Activated CD8-positive, alpha-beta memory T cell treated with anti-CD3 and anti-CD28 coated beads, Interleukin-2, amount 50 U/mL, for 1 hour (primary cell): ENCODE data around the gene SDC3.

Experiments used
- DNase-seq: peaks from one replicate; pipeline ENCODE4 v3.0.0-alpha.2; 2020; ENCODE audit errors: extremely low read depth

Gene SDC3

DNA sequence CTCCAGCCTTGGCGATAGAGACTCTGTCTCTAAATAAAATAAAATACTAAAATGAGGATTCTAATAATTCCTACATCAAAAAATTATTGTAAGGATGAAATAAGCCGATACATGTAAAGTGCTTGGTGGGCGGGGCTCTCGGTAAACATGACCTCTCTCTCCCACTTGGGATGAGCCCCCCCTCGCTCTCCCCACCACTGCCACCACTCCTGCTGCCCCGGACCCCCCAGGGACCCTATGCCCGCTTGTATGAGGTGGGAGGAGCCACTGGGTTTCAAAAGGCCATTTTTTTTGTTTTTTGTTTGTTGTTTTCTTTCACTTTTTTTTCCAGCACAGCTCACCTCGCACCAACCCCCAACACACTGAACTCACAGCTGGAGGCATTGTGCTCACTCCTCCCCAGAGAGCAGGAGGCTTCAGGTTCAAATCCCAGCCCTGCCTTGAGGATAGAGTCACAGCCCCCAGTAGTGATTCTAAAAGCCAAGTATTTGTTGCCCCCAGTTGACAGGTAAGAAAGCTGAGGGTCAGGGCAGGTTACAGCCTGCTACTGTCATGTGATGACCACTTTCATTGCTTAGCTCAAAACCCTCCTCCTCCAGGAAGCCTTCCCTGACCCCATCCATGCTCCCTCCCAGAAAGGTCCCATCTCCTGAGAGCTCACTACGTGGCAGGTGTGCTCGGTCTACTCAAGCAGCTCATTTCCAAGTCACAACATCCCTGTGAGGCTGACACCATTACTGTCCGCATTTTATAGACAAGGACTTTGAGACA is 4.2 kb downstream of the SDC3 start:
- no peak for DNase-seq

DNA sequence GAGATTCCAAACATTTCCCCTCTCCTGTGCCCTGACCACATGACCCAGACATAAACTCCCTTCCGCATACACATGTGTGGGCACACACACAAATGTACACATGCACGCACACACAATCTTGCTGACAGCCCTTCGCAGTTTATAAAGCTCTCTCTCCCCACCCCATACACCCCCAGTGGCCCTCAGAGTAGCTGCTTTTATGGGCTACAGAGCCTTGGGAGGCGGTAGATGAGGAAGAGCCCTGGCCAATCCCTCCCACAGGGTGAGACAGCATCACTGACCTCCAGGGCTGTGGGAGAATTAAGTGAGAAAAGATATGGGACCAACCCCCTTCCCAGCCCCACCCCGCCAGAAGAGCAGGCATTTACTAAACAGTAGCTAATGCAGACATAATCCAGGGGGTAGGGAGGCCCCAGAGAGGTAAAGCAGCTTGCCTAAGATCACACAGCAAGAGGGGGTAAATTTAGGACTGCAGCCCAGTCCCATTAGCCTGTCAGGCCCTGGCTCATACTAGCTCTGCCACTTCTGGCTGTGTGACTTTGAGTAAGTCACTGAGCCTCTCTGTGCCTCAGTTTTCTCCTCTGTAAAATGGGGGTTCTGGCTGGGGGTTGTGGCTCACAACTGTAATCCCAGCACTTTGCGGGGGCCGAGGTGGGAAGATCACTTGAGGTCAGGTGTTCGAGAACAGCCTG is 5.1 kb downstream of the SDC3 start:
- DNase-seq, result no peak

DNA sequence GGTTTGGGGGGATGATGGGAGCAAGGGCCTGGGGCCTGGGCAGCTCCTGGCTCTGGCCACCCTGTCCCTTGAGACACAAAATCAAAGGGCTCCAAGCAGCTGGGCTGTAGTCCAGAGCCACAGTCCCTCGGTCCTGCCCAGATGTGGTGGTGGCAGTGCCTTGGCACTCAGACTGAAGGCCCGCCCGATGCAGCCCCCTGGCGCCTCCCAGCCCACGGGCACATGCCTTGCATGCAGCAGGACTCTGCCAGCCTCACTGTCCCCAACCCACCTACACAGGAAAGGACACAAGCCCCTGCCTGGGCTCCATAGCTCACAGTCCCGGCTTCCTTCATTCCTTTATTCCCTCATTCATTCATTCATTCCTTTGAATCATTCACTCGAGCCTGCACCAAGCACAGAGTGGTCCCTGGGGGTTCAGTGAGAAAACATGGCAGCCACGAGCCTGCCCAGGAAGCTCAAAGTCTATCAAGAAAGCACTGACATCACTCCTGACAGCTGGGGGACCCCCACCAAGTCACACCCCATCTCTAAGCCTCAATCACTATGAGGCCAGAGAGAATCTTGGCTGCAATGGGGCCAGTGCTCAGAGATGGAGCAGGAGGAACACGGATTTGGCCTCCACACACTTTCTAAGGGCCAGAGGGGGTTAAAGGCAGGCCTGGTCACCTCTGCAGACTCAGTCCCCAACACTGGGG is 5.8 kb downstream of the SDC3 start:
- no peak for DNase-seq

DNA sequence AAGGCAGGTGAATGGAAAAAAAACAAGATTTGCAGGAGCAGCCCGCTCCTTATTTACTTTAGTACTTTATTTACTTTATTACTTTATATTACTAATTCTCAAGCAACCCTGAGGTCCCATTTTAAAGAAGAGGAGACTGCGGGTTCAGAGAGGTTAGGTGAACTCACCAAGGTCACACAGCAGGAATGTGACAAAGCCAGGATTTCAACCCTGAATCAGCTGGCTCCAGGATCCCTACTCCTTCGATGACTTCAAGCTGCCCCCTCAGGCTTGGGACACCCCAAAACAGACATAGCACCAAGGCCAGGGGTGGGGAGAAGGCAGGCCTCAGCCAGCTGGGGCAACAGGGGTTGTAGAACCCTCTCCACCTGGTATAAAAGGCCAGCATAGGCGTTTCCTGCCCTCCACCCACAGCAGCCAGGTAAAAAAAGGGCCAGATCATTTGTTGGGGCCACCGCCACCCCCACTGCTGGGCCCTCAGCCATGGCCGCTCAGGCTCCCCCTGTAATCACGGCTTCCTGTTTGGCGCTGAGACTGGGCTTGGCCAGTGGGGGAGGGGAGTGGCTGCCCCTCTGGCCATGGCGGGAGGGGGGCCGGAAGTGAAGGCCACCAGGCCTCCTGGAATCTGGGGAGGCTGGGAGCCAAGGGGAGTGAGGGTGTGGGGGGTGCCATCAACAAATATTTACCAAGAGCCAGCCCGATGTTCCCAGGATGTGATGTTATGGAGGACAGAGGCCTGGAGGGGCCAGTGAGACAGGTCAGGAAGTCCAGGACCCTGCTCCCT is 6.6 kb downstream of the SDC3 start:
- no peak for DNase-seq

DNA sequence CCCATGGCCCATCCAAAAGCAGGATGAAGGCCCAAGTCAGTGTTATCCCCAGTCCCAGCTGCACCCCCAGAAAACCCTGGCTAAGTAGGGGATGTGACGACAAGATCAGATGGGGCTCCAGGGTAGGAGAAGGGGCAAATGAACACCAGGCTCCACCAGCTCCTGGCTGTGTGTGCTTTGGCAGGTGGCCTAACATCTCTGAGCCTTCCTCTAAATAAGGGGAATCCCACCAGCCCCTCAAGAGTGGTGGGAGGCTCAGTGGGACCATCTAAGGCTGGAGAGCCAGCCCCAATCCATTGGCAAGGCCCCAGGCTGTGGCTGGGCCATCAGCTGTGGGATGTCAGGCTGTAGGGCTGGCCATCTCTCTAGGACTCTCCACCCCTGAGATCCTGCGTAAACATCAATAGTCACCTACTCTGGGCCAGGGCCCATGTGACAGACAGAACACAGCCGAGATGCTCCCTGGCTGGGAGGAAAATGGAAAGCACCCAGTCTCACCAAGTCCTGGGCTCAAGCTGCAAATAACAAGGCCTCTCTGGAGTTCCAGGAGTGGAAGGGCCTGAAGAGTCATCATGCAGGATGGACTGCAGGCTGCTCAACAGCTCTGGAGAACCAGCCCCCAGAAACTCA is 7.5 kb downstream of the SDC3 start:
- no peak for DNase-seq

DNA sequence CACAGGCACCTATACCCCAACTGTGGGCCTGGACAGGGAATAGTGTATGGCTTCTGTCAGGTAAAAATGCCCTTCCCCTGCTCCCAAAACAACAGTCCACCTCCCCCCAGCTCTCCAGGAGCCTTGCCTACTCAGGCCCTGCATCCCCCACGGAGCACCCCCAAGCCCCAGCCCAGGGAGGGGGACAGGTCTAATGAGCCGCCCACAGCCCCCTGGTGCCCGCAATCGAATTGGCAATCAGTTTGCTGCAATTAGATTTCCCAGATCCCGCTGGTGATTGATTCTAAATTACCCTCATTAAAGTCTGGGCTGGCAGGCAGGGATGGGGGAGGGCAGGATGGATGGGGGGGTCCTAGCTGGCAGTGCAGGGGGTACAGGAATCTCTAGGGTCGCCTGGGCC is 8.1 kb downstream of the SDC3 start:
- no peak for DNase-seq

DNA sequence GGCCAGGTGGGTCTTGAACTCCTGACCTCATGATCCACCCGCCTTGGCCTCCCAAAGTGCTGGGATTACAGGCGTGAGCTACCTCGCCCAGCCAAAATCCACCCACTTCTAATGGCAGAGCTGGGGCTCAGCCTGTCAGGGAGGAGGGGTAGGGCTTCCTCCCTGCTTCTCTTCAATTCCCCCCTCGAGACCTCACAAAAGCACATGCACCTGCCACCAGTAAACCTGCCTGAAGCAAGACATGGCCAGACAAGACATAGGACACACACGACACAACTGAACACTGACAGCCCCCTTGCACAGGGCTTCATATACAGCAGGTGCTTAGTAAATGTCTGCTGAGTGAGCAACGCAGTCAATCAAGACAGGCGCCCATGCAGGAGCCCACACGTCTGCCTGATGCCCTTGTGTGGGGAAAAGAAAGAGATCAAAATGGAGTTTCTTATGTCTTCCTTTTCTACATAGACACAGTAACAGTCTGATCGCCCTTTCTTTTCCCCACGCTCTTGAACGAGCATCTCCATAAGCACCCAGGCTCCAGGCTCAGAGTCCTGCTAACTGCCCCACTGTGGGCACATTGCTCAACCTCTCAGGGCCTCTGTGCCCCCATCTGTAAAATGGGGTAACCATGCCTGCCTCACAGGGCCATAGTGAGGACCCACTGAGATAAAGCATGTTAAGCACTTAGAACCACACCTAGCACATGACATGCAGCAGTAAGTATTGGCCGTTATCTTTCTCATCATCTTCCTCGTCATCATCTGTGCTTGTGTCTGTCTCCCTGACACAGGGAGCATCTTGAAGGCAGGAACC is 8.8 kb downstream of the SDC3 start:
- no peak for DNase-seq

DNA sequence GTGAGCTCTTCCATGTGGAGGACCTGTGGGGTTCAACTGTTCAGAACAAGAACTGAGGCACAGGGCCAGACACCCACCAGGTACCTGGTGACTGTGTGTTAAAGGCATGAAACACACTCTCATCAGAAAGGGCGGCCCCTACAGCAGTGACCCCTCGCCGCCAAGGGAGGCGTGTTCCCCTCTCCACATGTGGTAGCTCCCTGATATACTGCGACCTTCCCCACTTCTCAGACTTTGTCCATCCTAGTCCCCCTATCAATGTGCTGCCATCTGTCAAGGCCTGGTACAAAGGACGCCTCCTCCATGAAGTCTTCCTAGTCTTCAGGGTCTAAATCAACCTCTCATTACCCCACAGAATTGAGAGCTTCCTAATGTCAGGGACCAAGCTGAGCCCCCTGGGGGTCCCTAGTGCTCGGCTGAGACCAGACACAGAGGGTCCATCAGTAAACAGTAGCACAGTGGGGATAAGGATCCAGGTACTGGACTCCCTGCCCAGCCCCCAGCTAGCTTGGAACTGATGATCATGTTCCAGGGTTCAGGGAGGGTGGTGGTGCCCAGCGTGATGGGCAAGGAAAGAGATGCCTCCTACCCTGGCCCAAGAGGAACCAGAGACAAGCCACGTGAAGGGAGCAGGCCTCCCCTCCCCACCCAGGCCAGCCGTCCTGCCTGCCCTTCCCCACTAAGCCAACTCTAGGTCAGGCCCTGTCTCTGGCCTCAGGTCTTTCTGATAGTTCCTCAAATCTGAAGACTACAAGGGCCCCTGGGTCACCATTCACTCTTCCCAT is 10.3 kb downstream of the SDC3 start:
- no peak for DNase-seq

DNA sequence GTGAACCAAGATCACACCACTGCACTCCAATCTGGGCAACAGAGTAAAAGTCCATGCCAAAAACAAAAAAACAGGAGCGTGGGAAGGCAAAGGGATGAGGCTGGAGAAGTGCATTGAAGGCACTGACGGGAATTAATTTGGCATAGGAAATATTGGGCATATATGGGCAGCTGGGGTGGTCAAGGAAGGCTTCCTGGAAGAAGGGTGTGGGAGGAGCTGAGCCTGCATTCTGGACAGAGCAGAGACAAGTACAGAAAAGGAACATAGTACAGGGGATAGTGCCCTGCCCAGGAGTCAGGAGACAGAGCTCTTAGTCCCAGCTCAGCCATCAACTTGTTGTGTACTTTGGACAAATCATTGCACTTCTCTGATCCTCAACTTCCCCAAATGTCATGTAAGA is 11.7 kb downstream of the SDC3 start:
- DNase-seq, result no peak

DNA sequence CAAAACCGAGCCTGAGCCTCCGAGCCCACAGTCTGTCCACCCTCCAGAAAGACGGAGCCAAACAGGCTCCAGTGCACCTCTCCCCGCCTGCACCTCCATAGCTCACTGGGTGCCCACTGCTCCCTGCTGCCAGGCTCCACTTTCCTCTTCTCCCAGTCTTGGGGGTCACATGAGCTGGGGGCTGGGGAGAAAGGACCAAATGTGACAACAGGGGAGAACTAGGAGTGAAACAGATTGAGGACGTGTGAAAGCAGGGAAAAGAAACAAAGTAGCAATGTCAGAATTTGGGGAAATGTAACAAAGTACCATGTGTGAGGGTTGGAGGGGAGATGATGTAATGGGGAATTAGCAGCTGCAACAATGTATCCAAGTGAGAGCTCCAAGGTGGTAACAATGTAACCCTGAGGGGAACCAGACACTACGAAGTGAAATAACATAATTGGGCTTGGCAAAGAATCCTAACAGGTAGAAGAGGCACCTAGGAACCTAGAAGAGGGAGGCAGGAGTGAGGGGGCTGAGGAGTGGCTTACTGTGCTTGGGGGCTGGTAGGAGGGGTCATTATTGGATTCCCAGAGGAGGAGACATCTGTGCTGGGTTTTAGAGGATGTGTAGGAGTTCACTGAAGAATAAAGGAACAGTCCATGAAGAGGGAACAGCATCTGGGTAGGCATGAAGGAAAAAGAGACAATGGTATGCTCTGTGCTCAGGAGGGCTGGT is 12.5 kb downstream of the SDC3 start:
- no peak for DNase-seq

DNA sequence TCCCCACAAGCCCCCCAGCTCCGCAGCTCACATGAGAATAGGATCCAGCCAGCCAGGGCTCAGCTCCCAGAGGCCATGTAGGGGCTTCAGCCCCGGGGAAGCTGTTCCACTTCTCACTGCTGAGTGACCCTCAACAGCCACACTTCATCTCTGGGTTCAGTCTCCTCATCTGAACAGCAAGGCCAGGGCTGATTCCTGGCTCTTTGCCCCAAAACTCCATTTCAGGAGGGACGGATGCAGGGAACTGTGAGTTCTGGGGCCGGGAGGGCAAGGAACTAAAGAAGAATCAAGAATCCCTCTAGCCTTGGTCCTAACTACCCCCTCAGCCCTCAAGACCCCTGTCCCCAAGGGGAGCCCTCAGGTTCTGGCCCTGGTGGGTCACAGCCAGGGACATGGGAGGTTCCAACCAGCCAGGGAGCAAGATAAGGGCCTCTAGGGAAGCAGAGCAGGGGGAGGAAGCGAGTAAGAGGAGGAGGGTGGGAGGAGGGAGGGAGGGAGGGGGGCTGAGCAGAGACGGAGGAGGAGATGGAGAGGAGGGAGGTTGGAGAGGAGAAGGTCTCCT is 13.1 kb downstream of the SDC3 start:
- DNase-seq, result no peak

DNA sequence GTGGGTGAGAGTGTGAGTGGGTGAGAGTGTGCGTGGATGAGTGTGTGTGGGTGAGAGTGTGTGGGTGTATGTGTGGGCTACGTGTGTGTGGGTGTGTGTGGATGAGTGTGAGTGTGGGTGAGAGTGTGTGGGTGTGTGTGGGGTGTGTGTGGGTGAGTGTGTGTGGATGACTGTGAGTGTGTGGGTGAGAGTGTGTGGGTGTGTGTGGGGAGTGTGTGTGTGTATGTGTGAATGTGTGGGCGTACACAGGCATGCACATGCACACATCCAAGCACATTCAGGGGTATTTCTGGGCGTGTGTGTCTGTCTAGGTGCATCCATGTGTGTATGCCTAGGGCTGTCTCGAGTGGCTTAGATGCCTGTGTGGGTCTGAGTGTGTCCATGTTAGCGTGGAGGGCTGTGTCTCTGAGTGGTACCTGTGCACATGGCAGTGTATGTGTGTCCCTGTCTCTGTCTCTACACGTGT is 14.0 kb downstream of the SDC3 start:
- DNase-seq, result no peak

DNA sequence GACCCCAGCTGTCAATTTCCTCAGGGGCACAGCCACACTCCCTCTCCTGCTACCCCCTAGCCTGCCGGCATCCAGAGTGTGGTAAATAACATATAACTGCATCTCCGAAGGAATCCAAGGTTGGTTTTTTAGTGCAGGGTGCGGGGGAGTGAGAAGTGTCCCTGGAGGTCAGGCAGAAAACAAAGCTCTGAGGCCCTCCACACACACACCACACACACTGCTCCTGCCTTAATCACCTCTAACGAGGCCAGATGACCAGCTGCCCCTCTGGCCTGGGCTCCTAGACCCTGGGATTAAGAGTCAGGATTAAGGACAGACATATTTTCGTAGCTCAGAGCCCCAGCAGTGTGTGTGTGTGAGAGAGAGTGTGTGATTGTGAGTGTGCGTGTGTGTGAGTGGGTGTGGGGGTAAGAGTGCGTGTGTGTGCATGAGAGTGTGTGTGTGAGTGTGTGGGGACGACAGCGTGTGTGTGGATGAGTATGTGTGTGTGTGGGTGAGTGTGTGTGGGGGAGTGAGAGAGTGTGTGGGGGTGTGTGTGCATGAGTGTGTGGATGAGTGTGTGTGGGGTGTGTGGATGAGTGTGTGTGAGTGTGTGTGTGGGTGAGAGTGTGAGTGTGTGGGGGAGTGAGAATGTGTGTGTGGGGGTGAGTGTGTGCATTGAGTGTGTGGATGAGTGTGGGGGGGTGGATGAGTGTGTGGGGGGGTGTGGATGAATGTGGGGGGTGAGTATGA is 14.6 kb downstream of the SDC3 start:
- no peak for DNase-seq

DNA sequence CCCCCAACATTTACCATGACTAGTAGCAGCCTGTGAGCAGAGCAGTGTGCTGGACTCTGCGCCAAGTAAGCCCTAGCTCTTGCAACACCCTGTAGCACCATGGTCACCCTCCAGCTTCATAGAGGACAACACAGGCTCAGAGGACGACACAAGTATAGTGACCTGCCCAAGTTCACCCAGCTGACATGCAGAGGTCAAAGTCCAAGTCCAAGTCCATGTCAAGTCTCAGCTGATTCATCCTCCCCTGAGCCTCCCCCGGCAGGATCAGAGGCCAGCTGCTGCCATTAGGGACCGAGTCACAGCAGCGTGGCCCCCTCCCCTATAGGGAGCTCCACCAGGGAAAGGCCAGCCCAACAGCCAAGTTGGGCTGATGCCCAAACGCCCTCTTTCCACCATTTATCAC is 15.9 kb downstream of the SDC3 start:
- no peak for DNase-seq

DNA sequence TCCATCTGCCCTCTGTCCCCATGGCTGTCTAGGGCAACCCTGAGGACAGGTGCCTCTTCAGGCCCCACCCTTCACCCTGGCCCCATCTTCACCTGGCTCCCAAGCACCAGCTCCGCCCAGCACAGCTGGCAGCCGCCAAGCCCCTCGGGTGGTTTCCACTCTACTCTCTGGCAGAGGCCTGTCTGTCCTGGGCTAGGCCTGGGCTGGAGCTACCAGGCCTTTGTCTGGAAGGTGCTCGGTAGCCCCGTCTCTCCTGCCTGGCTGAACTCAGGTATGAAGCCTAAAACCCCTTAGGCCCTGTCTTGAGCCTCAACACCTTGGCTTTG is 17.4 kb downstream of the SDC3 start:
- DNase-seq, result no peak

DNA sequence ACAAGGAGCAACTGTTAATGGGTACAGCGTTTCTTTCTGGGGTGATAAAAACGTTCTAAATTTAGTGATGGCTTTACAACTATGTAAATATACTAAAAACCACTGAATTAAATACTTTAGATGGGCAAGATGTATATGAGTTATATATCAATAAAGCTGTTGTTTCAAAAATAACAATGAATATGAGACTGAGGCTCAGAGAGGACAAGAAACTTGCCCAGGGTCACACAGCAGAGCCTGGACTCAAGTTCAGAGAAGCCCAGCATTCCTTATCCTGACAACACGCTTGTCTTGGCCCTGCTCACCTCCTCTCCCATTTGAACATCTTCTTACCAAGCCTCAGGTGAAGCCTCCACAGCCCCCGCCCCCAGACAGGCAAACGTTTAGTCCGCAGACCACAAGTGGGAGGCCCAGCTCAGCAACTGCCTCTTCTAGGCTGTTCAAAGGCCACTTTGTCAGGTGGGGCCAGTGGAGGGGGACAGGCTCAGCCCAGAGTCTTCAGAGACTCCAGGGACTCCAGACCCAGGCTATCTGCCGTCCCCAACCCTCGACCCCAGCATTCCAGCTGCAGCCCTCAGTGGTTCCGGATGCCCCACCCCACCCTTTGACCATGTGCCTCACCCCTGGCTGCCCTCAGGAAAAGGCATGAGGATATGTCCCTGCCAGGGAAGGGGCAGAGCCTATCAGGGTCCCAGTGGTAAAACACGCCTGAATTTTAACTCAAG is 17.9 kb downstream of the SDC3 start:
- no peak for DNase-seq

DNA sequence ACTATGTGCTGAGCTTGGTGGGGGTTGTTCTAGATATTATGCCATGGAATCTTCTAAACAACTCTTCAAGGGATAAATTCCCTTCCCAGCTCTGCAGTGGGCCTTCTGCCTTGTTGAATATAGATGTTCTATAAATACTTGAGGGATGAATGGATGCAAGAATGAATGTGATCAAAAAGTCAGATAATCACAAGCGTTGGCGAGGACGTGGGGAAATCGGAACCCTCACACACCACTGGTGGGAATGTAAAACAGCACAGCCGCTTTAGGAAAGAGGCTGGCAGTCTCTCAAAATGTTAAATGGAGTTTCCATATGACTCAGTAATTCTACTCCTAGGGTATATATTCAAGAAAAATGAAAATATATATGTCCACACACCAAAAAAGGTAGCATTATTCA is 19.0 kb downstream of the SDC3 start:
- DNase-seq, result no peak

DNA sequence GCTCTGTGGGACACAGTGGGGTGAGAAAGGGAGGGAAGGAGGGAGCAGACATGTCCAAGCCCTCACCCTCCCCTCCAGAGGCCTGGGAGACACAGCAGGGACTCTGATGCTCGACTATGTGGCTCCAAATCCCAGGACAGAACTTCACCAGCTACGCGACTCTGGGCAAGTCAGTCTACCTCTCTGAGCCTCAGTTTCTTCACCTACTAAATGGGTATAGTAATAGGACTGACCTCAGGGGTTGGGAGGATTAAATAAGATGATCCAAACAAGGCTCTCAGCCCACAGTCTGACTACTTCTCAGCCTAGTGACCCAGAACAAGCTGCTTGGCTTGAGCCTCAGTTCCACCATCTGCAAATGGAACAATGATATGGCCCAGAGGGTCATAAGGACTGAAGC is 19.6 kb downstream of the SDC3 start:
- DNase-seq, result no peak
